ENCODE results near the gene ROR2. TPM values are rescaled to one million over a fixed set of nuclear protein-coding genes. Genes with fewer than 3 reads are reported as not detected.

The ROR2 gene
- total and polyA plus RNA-seq, 2 experiments from 2014 or later, result 8.1 to 18.8 TPM

DNA sequence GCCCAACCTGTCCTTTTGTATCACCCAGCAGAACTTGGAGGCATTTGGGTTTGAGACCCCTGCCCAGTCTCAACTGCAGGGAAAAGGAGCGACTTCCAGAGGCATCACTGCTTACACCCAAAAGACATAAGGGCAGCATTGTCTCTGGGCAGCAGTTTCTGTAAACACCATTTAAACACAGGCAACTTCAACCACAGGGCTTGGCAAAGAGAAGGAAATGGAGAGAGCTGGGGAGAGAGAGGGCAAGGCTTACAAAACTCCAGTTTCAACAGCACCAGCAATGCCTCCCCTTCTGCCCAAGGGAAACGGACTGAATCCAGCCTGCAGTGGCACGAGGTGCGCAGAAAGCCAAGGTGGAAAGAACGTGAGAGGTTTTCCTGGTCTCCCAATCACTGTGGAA is 147.6 kb downstream of the ROR2 start:
- Histone ChIP-seq H2AFZ (no peak overlapping the region), H4K20me1 (replicated peaks; ENCODE audit: insufficient read depth) (no peaks in the 10 kb centered on the region; the same call in 1 of the 2 replicates), H3K27me3 (ENCODE audit: insufficient read depth) (no peaks in the 10 kb centered on the region), H3K36me3 (ENCODE audit: insufficient read depth) (no peaks in the 10 kb centered on the region), H3K9me2 (ENCODE audit: insufficient read depth) (no peaks in the 10 kb centered on the region), H3K4me2 (no peak overlapping the region), H3F3A (replicated peaks; ENCODE audit: low read depth) (no peaks in the 10 kb centered on the region), H3K4me3 (no peak overlapping the region), H3K4me1 (ENCODE audit: insufficient read depth) (no peaks in the 10 kb centered on the region), H3K79me2 (replicated peaks; ENCODE audit: insufficient read depth) (no peaks in the 10 kb centered on the region), H3K27ac (ENCODE audit: low read depth) (no peak overlapping the region)
- no peaks in the 10 kb centered on the region; the same call in 2 of the 3 replicates for H3K9me3 Mint-ChIP-seq
- H3K27ac Mint-ChIP-seq, result no peak overlapping the region
- H3K27me3 Mint-ChIP-seq (ENCODE audit: insufficient read depth, low read depth, poor library complexity), result peaks cover 2% of the 10 kb centered on the region
- DNase-seq (ENCODE audit: low spot score), result no peak
- H3K36me3 Mint-ChIP-seq (ENCODE audit: low read depth), result no peaks in the 10 kb centered on the region
- no peak overlapping the region for H3K4me3 Mint-ChIP-seq
- no peak for TF ChIP-seq CREB1 (CRISPR knock-in tag; IDR thresholded peaks at IDR 0.05; ENCODE audit: low read depth)
- TF ChIP-seq, protein P1, sequence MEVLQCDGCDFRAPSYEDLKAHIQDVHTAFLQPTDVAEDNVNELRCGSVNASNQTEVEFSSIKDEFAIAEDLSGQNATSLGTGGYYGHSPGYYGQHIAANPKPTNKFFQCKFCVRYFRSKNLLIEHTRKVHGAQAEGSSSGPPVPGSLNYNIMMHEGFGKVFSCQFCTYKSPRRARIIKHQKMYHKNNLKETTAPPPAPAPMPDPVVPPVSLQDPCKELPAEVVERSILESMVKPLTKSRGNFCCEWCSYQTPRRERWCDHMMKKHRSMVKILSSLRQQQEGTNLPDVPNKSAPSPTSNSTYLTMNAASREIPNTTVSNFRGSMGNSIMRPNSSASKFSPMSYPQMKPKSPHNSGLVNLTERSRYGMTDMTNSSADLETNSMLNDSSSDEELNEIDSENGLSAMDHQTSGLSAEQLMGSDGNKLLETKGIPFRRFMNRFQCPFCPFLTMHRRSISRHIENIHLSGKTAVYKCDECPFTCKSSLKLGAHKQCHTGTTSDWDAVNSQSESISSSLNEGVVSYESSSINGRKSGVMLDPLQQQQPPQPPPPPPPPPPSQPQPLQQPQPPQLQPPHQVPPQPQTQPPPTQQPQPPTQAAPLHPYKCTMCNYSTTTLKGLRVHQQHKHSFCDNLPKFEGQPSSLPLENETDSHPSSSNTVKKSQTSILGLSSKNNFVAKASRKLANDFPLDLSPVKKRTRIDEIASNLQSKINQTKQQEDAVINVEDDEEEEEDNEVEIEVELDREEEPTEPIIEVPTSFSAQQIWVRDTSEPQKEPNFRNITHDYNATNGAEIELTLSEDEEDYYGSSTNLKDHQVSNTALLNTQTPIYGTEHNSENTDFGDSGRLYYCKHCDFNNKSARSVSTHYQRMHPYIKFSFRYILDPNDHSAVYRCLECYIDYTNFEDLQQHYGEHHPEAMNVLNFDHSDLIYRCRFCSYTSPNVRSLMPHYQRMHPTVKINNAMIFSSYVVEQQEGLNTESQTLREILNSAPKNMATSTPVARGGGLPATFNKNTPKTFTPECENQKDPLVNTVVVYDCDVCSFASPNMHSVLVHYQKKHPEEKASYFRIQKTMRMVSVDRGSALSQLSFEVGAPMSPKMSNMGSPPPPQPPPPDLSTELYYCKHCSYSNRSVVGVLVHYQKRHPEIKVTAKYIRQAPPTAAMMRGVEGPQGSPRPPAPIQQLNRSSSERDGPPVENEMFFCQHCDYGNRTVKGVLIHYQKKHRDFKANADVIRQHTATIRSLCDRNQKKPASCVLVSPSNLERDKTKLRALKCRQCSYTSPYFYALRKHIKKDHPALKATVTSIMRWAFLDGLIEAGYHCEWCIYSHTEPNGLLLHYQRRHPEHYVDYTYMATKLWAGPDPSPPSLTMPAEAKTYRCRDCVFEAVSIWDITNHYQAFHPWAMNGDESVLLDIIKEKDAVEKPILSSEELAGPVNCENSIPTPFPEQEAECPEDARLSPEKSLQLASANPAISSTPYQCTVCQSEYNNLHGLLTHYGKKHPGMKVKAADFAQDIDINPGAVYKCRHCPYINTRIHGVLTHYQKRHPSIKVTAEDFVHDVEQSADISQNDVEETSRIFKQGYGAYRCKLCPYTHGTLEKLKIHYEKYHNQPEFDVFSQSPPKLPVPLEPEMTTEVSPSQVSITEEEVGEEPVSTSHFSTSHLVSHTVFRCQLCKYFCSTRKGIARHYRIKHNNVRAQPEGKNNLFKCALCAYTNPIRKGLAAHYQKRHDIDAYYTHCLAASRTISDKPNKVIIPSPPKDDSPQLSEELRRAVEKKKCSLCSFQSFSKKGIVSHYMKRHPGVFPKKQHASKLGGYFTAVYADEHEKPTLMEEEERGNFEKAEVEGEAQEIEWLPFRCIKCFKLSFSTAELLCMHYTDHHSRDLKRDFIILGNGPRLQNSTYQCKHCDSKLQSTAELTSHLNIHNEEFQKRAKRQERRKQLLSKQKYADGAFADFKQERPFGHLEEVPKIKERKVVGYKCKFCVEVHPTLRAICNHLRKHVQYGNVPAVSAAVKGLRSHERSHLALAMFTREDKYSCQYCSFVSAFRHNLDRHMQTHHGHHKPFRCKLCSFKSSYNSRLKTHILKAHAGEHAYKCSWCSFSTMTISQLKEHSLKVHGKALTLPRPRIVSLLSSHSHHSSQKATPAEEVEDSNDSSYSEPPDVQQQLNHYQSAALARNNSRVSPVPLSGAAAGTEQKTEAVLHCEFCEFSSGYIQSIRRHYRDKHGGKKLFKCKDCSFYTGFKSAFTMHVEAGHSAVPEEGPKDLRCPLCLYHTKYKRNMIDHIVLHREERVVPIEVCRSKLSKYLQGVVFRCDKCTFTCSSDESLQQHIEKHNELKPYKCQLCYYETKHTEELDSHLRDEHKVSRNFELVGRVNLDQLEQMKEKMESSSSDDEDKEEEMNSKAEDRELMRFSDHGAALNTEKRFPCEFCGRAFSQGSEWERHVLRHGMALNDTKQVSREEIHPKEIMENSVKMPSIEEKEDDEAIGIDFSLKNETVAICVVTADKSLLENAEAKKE (CRISPR knock-in tag; IDR thresholded peaks at IDR 0.05), result no peak
- no peak for TF ChIP-seq NANOG (IDR thresholded peaks at IDR 0.05; ENCODE audit: borderline replicate concordance)
- TF ChIP-seq, protein P2, sequence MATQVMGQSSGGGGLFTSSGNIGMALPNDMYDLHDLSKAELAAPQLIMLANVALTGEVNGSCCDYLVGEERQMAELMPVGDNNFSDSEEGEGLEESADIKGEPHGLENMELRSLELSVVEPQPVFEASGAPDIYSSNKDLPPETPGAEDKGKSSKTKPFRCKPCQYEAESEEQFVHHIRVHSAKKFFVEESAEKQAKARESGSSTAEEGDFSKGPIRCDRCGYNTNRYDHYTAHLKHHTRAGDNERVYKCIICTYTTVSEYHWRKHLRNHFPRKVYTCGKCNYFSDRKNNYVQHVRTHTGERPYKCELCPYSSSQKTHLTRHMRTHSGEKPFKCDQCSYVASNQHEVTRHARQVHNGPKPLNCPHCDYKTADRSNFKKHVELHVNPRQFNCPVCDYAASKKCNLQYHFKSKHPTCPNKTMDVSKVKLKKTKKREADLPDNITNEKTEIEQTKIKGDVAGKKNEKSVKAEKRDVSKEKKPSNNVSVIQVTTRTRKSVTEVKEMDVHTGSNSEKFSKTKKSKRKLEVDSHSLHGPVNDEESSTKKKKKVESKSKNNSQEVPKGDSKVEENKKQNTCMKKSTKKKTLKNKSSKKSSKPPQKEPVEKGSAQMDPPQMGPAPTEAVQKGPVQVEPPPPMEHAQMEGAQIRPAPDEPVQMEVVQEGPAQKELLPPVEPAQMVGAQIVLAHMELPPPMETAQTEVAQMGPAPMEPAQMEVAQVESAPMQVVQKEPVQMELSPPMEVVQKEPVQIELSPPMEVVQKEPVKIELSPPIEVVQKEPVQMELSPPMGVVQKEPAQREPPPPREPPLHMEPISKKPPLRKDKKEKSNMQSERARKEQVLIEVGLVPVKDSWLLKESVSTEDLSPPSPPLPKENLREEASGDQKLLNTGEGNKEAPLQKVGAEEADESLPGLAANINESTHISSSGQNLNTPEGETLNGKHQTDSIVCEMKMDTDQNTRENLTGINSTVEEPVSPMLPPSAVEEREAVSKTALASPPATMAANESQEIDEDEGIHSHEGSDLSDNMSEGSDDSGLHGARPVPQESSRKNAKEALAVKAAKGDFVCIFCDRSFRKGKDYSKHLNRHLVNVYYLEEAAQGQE (IDR thresholded peaks at IDR 0.05; ENCODE audit: unreplicated experiment), result no peak
- TF ChIP-seq, protein P3, sequence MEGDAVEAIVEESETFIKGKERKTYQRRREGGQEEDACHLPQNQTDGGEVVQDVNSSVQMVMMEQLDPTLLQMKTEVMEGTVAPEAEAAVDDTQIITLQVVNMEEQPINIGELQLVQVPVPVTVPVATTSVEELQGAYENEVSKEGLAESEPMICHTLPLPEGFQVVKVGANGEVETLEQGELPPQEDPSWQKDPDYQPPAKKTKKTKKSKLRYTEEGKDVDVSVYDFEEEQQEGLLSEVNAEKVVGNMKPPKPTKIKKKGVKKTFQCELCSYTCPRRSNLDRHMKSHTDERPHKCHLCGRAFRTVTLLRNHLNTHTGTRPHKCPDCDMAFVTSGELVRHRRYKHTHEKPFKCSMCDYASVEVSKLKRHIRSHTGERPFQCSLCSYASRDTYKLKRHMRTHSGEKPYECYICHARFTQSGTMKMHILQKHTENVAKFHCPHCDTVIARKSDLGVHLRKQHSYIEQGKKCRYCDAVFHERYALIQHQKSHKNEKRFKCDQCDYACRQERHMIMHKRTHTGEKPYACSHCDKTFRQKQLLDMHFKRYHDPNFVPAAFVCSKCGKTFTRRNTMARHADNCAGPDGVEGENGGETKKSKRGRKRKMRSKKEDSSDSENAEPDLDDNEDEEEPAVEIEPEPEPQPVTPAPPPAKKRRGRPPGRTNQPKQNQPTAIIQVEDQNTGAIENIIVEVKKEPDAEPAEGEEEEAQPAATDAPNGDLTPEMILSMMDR (conservative IDR thresholded peaks at IDR 0.05; ENCODE audit: low read depth in 2 of 2), result no peak
- TF ChIP-seq, protein P4, sequence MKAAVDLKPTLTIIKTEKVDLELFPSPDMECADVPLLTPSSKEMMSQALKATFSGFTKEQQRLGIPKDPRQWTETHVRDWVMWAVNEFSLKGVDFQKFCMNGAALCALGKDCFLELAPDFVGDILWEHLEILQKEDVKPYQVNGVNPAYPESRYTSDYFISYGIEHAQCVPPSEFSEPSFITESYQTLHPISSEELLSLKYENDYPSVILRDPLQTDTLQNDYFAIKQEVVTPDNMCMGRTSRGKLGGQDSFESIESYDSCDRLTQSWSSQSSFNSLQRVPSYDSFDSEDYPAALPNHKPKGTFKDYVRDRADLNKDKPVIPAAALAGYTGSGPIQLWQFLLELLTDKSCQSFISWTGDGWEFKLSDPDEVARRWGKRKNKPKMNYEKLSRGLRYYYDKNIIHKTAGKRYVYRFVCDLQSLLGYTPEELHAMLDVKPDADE (IDR thresholded peaks at IDR 0.05), result no peak
- TF ChIP-seq EZH2 (IDR thresholded peaks at IDR 0.05; ENCODE audit: low read depth, unreplicated experiment), result no peak
- TF ChIP-seq EZH2phosphoT487 (IDR thresholded peaks at IDR 0.05; ENCODE audit: unreplicated experiment), result no peak
- no peak for TF ChIP-seq POLR2AphosphoS5 (IDR thresholded peaks at IDR 0.05; ENCODE audit: low read depth)
- no peak for TF ChIP-seq ZNF331 (CRISPR knock-in tag; IDR thresholded peaks at IDR 0.05; ENCODE audit: low read depth)
- TF ChIP-seq ZNF114 (CRISPR knock-in tag; IDR thresholded peaks at IDR 0.05), result no peak
- TF ChIP-seq STAT1 (IDR thresholded peaks at IDR 0.05; ENCODE audit: unreplicated experiment), result no peak
- H3K4me1 Mint-ChIP-seq, result peaks cover 3% of the 10 kb centered on the region; the same call in 1 of the 3 replicates
- no peak for ATAC-seq

Data from GM23338 (cell line).